Fibroblast of skin of scalp (primary cell): ENCODE data around the gene CBS.
"Not testable (repeated sequence)": the region's sequence is repeated elsewhere in the genome, so short reads cannot be mapped to it uniquely, and the experiment has no call there.

Experiments
- DNase-seq: peaks from one replicate; pipeline ENCODE4 v3.0.0-alpha.2; 2013

The CBS gene

GRCh38 chr21:43068065-43068464, 7.6 kb downstream of the CBS start:
- DNase-seq = not testable (repeated sequence)

- not testable (repeated sequence) for DNase-seq
Observed at GRCh38 chr21:43066690-43067089, 8.9 kb downstream of the CBS start.

GRCh38 chr21:43065991-43066390, 9.6 kb downstream of the CBS start:
- not testable (repeated sequence) for DNase-seq

GRCh38 chr21:43064265-43064917, 11.2 kb downstream of the CBS start:
- not testable (repeated sequence) for DNase-seq

- not testable (repeated sequence) for DNase-seq
Observed at GRCh38 chr21:43062955-43063664, 12.5 kb downstream of the CBS start.

- DNase-seq = not testable (repeated sequence)
Observed at GRCh38 chr21:43053112-43053511, 22.5 kb downstream of the CBS start.

- not testable (repeated sequence) for DNase-seq
Observed at GRCh38 chr21:43045876-43046821, 29.5 kb downstream of the CBS start.

- not testable (repeated sequence) for DNase-seq
Observed at GRCh38 chr21:43045165-43045875, 30.3 kb downstream of the CBS start.

- DNase-seq = not testable (repeated sequence)
Observed at GRCh38 chr21:43044547-43044946, 31.1 kb downstream of the CBS start.

- not testable (repeated sequence) for DNase-seq
Observed at GRCh38 chr21:43043291-43043690, 32.3 kb downstream of the CBS start.

GRCh38 chr21:43042169-43042568, 33.5 kb downstream of the CBS start:
- not testable (repeated sequence) for DNase-seq

- DNase-seq = not testable (repeated sequence)
Observed at GRCh38 chr21:43038659-43039044, 37.0 kb downstream of the CBS start.

GRCh38 chr21:43037918-43038658, 37.5 kb downstream of the CBS start:
- not testable (repeated sequence) for DNase-seq

GRCh38 chr21:43036889-43037288, 38.7 kb downstream of the CBS start:
- not testable (repeated sequence) for DNase-seq

GRCh38 chr21:43034826-43035225, 40.8 kb downstream of the CBS start:
- no peak for DNase-seq

- DNase-seq = no peak
Observed at GRCh38 chr21:43034101-43034500, 41.5 kb downstream of the CBS start.

- no peak for DNase-seq
Observed at GRCh38 chr21:43031121-43031619, 44.5 kb downstream of the CBS start.

- DNase-seq = no peak
Observed at GRCh38 chr21:43029785-43030184, 45.9 kb downstream of the CBS start.

GRCh38 chr21:43027846-43028731, 47.5 kb downstream of the CBS start:
- no peak for DNase-seq

- DNase-seq = peak; percentile 83
Observed at GRCh38 chr21:43025636-43026180, 49.9 kb downstream of the CBS start.
